Right lobe of liver (tissue), 6 donors: ENCODE results near the gene GJD2. TPM values are rescaled to one million over a fixed set of nuclear protein-coding genes. Genes with fewer than 3 reads are reported as not detected.
A peak's percentile ranks its signal among the peaks of the same experiment; 100 is the strongest.

Experiments used
- ATAC-seq, 4 donors: fragments of 200-7000 bp; cut with Tn5 transposase; one replicate each; pipeline ENCODE4 v1.9.1; 2020; ENCODE audit warnings: mild to moderate bottlenecking in 4 of 4, moderate library complexity in 4 of 4
- DNase-seq, 3 donors: peaks; one replicate each; pipeline ENCODE4 v3.0.0-alpha.2; 2020
- H3K27ac ChIP-seq, 3 donors: fragments of 200-600 bp; one replicate each; pipeline ENCODE4 v1.8.0; 2022
- H3K27me3 ChIP-seq, 2 donors: fragments of 200-600 bp; one replicate each; pipeline ENCODE4 v1.8.0; 2022
- H3K36me3 ChIP-seq, 4 donors: fragments of 200-600 bp; sonication (generic) in 1 of 4; one replicate each; pipeline versions ENCODE4 v1.5.1 to v1.8.0; 2017 to 2022; ENCODE audit warnings: control low read depth in 1 of 4
- H3K4me1 ChIP-seq, 4 donors: fragments of 200-600 bp; sonication (generic) in 1 of 4; one replicate each; pipeline versions ENCODE4 v1.5.1 to v1.8.0; 2017 to 2022; ENCODE audit warnings: control low read depth in 1 of 4
- H3K4me3 ChIP-seq, 3 donors: fragments of 200-600 bp; one replicate each; pipeline ENCODE4 v1.8.0; 2022
- H3K9me3 ChIP-seq, 4 donors: fragments of 200-600 bp; sonication (generic) in 1 of 4; one replicate each; pipeline versions ENCODE4 v1.5.1 to v1.8.0; 2017 to 2022; ENCODE audit warnings: control low read depth in 1 of 4
- CTCF ChIP-seq, 4 donors: fragments of 200-600 bp in 3 of 4; fragments of 450-650 bp in 1 of 4; IDR thresholded peaks; one replicate each; pipeline versions ENCODE4 v1.5.1 to v1.8.0; 2016 to 2022; ENCODE audit warnings: antibody characterized with exemption in 4 of 4, mild to moderate bottlenecking in 2 of 4
- POLR2A ChIP-seq: fragments of 450-650 bp; IDR thresholded peaks from one replicate; pipeline ENCODE4 v1.6.1; 2017; ENCODE audit warnings: antibody characterized with exemption, mild to moderate bottlenecking
- WGBS: methylation state at CpG from one replicate; pipeline ENCODE4 v1.1.6; 2018; ENCODE audit warnings: low coverage, low lambda C conversion rate; ENCODE audit not compliant: insufficient coverage; ENCODE audit errors: missing lambda C conversion rate; 5-methylcytosine and 5-hydroxymethylcytosine counted together
- intact Hi-C, 2 donors: fragments of 100-400 bp; cut with DNase I; formaldehyde crosslinking; loops; one replicate each; pipeline versions ENCODE4 v1.11.2 to v1.14.1; 2022
- total RNA-seq, 6 experiments: library from RNA; depleted of rRNA in 2 of 6; stranded (reverse); fragments of >200 nt in 2 of 6; fragmentation: NEBNext Ultra II Directional in 3 of 6; extraction: Animal tissue kit (Norgen Biotek cat#: 25700) in 3 of 6; gene quantifications; one replicate each; pipeline versions ENCODE4 v1.1.0 to v1.2.4, GENCODE V29; 2016 to 2023
- donor health status: DM: no; HTN: yes; CAD: no.
- donor health status: DM: no; HTN: no; CAD: no.
- donor health status: DM: no; HTN: no; CAD: no.
- donor health status: DM: no; HTN: yes; CAD: no.
- donor health status: DM: no; HTN: yes; CAD: no.

The GJD2 gene
- total RNA-seq, 6 experiments from 2014 or later, result not detected

- 62% methylated on average over 7 of the region's 7 CpGs for WGBS
- H3K36me3 ChIP-seq, result no peaks in the 10 kb centered on the region
- ATAC-seq (no peak), DNase-seq (no peak)
- H3K27me3 ChIP-seq, result no peaks in the 10 kb centered on the region
- H3K27ac ChIP-seq, result no peak overlapping the region
- H3K4me1 ChIP-seq, result no peaks in the 10 kb centered on the region
- TF ChIP-seq POLR2A (no peak), CTCF (IDR thresholded peaks at IDR 0.05) (no peak)
- intact Hi-C loops, result loop anchor here (5.0 to 10.0 kb wide), 2 partner anchors 212 to 215 kb away; no protein-coding TSS in a partner anchor
- no peak overlapping the region for H3K4me3 ChIP-seq
- H3K9me3 ChIP-seq, result no peaks in the 10 kb centered on the region
These were observed 44.9 kb downstream of the GJD2 start for GRCh38 chr15:34709866-34710265.

- peak; percentile 74 to 86 (median 78) for ATAC-seq
- H3K4me3 ChIP-seq, result no peak overlapping the region
- no peak for DNase-seq
- H3K27me3 ChIP-seq, result no peaks in the 10 kb centered on the region
- H3K36me3 ChIP-seq, result no peaks in the 10 kb centered on the region
- TF ChIP-seq POLR2A (no peak), CTCF (IDR thresholded peaks at IDR 0.05) (peak; percentile 59 to 79 (median 72))
- H3K4me1 ChIP-seq, result no peaks in the 10 kb centered on the region
- no peak overlapping the region for H3K27ac ChIP-seq
- WGBS, result 36% methylated on average over 5 of the region's 5 CpGs
- H3K9me3 ChIP-seq, result no peaks in the 10 kb centered on the region
- intact Hi-C loops, result loop anchor here (5.0 to 10.0 kb wide), 2 partner anchors 214 to 216 kb away; no protein-coding TSS in a partner anchor
These were observed 46.4 kb downstream of the GJD2 start for GRCh38 chr15:34708422-34708821.

GRCh38 chr15:34701536-34701935 lies 53.3 kb downstream of the GJD2 start:
- Histone ChIP-seq H3K4me1 (no peaks in the 10 kb centered on the region), H3K36me3 (no peaks in the 10 kb centered on the region), H3K4me3 (no peak overlapping the region), H3K27me3 (no peaks in the 10 kb centered on the region), H3K27ac (no peak overlapping the region), H3K9me3 (no peaks in the 10 kb centered on the region)
- intact Hi-C loops, result loop anchor here in 1 of 2 donors (10.0 kb wide), 1 partner anchor 223 kb away; no protein-coding TSS in a partner anchor
- WGBS, result 38% methylated on average over 2 of the region's 2 CpGs
- TF ChIP-seq POLR2A, result no peak
- ATAC-seq (no peak), DNase-seq (no peak)

Other genes with a start within 250 kb of the GJD2 start
- 10 to 100 TPM; 21.9 to 53.4 (median 30.8) TPM for gene GOLGA8B, start 171.3 kb downstream of the GJD2 start, total RNA-seq
- gene ACTC1, start 40.6 kb upstream of the GJD2 start, total RNA-seq, result 1 to 10 TPM in 1 of 6 experiments, under 1 TPM in 2, not detected in 3; 0.29 to 1.4 (median 0.93) TPM
- gene AQR, start 214.7 kb upstream of the GJD2 start, total RNA-seq, result 10 to 100 TPM in 4 of 6 experiments, 1 to 10 TPM in 2; 9.1 to 15.3 (median 11.8) TPM
- gene ZNF770, start 233.3 kb upstream of the GJD2 start, total RNA-seq, result 10 to 100 TPM; 19.4 to 35.8 (median 24.8) TPM